GM18907 (cell line): ENCODE data around the gene KCNH3.
"Not testable (repeated sequence)": the region's sequence is repeated elsewhere in the genome, so short reads cannot be mapped to it uniquely, and the experiment has no call there.

ENCODE experiments used
- ATAC-seq: cut with Tn5 transposase; IDR thresholded peaks from one replicate; pipeline ENCODE4 v1.9.1; 2021; ENCODE audit warnings: mild to moderate bottlenecking, moderate library complexity; ENCODE audit not compliant: unreplicated experiment

Gene KCNH3

GRCh38 chr12:49583366-49584094, 44.7 kb downstream of the KCNH3 start:
- no peak for ATAC-seq

- no peak for ATAC-seq
These were observed 45.8 kb downstream of the KCNH3 start for GRCh38 chr12:49584591-49584990.

- ATAC-seq: no peak
These were observed 46.9 kb downstream of the KCNH3 start for GRCh38 chr12:49585477-49586459.

- ATAC-seq: no peak
These were observed 48.5 kb downstream of the KCNH3 start for GRCh38 chr12:49587174-49587908.

- ATAC-seq: no peak
These were observed 49.5 kb downstream of the KCNH3 start for GRCh38 chr12:49588281-49588680.

- no peak for ATAC-seq
These were observed 50.1 kb downstream of the KCNH3 start for GRCh38 chr12:49588721-49589516.

GRCh38 chr12:49598527-49598926, 59.7 kb downstream of the KCNH3 start:
- no peak for ATAC-seq

- ATAC-seq: no peak
These were observed 61.1 kb downstream of the KCNH3 start for GRCh38 chr12:49599961-49600360.

- ATAC-seq: no peak
These were observed 64.9 kb downstream of the KCNH3 start for GRCh38 chr12:49603721-49604120.

GRCh38 chr12:49604856-49605255, 66.0 kb downstream of the KCNH3 start:
- ATAC-seq: no peak

- not testable (repeated sequence) for ATAC-seq
These were observed 66.7 kb downstream of the KCNH3 start, which contains the start of gene FAM186B for GRCh38 chr12:49605539-49605938. FAM186B (minus strand) TSS chr12:49605639; CDS start chr12:49605477, 162 bp downstream.
